Neuron (in vitro differentiated cells): ENCODE results near the gene ALDH1A3.

ENCODE experiments used
- H2AFZ ChIP-seq: one replicate; pipeline ENCODE4 v1.6.1; 2013; ENCODE audit warnings: low read depth, mild to moderate bottlenecking, inconsistent platforms, low read length, moderate library complexity
- H3K27me3 ChIP-seq: one replicate; pipeline ENCODE4 v1.6.1; 2013; ENCODE audit warnings: low read length; ENCODE audit not compliant: insufficient read depth
- H3K36me3 ChIP-seq: one replicate; pipeline ENCODE4 v1.6.1; 2013; ENCODE audit warnings: low read length; ENCODE audit not compliant: insufficient read depth
- H3K4me1 ChIP-seq: one replicate; pipeline ENCODE4 v1.6.1; 2013; ENCODE audit warnings: low read length; ENCODE audit not compliant: insufficient read depth
- H3K4me3 ChIP-seq: 2 replicates; pipeline ENCODE4 v1.5.1; 2013; ENCODE audit warnings: mild to moderate bottlenecking, low read length, moderate library complexity
- H3K9me3 ChIP-seq: one replicate; pipeline ENCODE4 v1.6.1; 2013; ENCODE audit warnings: low read length

ALDH1A3 gene

DNA sequence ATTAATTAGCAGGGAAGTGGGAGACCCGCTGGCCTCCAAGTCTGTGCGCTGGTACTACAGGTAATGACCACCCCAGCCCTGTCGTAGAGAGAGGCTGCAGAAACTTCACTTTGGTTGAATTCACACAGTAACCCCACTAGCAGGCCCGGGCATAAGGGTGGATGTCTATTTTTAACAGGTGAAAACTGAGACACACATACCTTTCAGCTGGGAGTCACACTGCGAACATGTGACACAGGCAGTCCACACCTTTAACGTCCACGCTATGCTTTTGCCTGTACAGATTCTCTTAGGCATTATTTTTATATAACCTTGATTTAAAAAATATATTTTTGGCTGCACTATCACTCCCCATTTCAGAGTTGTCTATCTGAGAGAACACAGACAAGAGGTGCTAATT lies 43.4 kb downstream of the ALDH1A3 start:
- Histone ChIP-seq H3K4me1 (no peaks in the 10 kb centered on the region), H3K4me3 (no peak overlapping the region), H2AFZ (no peak overlapping the region), H3K27me3 (peaks cover 48% of the 10 kb centered on the region), H3K9me3 (no peaks in the 10 kb centered on the region), H3K36me3 (no peaks in the 10 kb centered on the region)

DNA sequence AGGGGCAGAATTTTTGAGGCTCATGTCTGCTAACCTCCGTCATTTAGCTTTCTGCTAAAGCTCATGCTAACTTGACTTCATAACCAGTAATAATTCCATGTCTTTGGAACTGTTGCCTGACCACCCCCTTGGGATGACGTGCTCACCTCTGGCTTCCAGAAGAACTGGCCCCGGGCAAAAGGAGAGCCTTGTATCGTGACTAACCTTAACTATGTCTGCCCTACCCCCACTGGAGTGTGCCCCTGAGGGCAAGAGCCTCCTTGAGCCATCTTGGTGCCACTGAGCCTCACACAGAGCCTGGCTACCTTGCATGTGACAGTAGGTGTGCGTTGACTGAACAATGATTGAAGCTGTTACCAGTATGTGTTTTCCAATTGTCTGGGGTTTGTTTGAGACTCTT lies 44.3 kb downstream of the ALDH1A3 start:
- H3K27me3 ChIP-seq: peaks cover 40% of the 10 kb centered on the region

DNA sequence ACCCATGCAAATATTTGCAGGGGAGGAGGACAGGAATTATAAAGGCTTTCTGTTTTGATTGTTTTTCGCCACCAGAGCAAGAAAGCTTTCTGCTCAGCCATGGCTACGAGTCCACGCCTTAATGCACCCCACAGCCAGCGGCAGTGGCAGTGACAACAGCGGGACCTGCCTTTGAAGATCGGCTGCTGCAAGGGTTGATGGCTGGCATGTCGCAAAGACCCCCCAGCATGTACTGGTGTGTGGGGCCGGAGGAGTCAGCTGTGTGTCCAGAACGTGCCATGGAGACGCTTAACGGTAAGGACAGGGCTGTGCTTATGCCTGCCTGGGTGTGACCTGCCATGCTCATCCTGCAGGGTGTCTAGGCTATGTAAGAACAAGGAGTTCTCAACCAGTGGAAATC lies 44.8 kb downstream of the ALDH1A3 start:
- H3K27me3 ChIP-seq: peaks cover 39% of the 10 kb centered on the region
- no peaks in the 10 kb centered on the region for H3K36me3 ChIP-seq
- H3K9me3 ChIP-seq: no peaks in the 10 kb centered on the region
- H3K4me1 ChIP-seq: no peaks in the 10 kb centered on the region
- H2AFZ ChIP-seq: no peak overlapping the region
- no peak overlapping the region for H3K4me3 ChIP-seq

More for the DNA sequence above, 44.3 kb downstream of the ALDH1A3 start:
- no peak overlapping the region for H3K4me3 ChIP-seq
- no peaks in the 10 kb centered on the region for H3K9me3 ChIP-seq
- H3K4me1 ChIP-seq: no peaks in the 10 kb centered on the region
- H3K36me3 ChIP-seq: no peaks in the 10 kb centered on the region
- no peak overlapping the region for H2AFZ ChIP-seq

DNA sequence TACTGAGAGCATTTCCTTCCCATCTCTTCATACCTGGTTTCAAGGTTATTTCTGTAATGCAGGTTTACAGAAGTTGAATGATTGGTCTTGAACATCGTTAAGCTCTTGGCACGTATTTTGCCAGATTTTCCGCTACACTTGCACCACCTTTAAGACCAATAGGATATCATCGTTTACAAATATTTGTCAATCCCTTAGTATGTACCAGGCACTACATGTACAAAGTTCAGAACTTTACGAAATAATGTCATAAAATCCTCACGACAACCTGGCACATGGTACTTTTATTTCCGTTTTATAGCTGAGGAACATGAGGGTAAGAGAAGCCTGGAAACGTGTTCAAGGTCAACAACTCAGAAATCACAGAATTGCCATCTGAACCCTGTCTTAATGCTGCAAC lies 45.8 kb downstream of the ALDH1A3 start:
- H3K27me3 ChIP-seq: peaks cover 29% of the 10 kb centered on the region
- H2AFZ ChIP-seq: no peak overlapping the region
- H3K4me3 ChIP-seq: no peak overlapping the region
- no peaks in the 10 kb centered on the region for H3K36me3 ChIP-seq
- H3K4me1 ChIP-seq: no peaks in the 10 kb centered on the region
- no peaks in the 10 kb centered on the region for H3K9me3 ChIP-seq

DNA sequence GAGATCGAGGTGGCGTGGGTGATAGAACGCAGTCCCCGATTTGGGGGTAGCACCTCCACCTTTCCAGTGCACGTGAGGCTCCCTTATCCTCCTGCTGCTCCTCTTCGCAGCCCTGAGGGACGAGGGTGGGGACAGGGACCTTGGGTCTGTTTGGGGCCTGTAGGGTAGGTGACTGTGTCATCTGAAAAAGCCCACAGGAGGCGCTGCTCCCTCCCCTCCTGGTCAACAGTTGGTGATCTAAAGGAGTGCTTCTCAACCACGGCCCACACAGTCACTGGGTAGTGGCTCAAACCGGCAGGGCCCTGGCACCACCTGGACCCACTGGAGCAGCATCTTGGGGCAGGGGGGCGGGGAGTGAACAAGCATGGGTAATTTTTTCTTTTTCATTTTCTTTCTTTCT lies 46.6 kb downstream of the ALDH1A3 start:
- no peak overlapping the region for H3K4me3 ChIP-seq
- H3K4me1 ChIP-seq: no peaks in the 10 kb centered on the region
- H3K9me3 ChIP-seq: no peaks in the 10 kb centered on the region
- H3K36me3 ChIP-seq: no peaks in the 10 kb centered on the region
- H3K27me3 ChIP-seq: peaks cover 21% of the 10 kb centered on the region
- H2AFZ ChIP-seq: no peak overlapping the region

DNA sequence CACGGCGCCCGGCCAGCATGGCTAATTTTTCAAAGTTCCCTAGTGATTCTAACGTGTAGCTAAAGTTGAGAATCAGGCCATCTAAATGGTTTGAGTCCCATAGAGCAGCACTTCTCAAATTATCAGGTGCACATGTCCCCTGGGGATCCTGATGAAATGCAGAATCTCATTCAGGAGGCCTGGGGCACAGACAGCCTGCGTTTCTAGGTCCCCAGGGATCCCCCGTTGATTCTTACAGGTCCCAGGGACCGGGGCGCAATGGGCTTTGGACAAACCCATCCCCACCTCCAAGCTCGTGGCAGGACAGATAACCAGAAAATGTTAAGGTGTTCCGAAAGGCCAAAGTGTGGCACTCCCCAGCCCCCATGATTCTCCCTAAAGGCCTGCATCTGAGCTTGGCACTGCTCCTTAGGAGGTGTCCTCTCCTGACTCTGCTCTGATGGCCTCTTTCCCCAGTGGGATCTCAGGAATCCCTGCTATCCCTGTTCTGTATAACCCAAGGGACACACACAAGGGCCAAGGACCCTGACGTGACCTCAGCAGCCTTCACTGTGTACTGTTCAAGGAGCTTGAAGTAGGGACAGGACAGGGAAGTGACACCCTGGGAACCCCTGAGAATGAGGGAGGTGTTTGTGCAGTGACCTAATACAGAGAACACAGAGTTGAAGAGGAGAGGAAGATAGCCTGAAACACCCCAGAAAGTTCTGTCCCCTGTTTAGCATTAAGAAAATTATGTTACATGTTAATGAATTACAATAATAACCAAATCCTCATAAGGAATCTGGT lies 47.5 kb downstream of the ALDH1A3 start:
- Histone ChIP-seq H3K27me3 (peaks cover 17% of the 10 kb centered on the region), H3K36me3 (no peaks in the 10 kb centered on the region), H3K4me1 (no peaks in the 10 kb centered on the region), H3K9me3 (no peaks in the 10 kb centered on the region), H3K4me3 (no peak overlapping the region), H2AFZ (no peak overlapping the region)

DNA sequence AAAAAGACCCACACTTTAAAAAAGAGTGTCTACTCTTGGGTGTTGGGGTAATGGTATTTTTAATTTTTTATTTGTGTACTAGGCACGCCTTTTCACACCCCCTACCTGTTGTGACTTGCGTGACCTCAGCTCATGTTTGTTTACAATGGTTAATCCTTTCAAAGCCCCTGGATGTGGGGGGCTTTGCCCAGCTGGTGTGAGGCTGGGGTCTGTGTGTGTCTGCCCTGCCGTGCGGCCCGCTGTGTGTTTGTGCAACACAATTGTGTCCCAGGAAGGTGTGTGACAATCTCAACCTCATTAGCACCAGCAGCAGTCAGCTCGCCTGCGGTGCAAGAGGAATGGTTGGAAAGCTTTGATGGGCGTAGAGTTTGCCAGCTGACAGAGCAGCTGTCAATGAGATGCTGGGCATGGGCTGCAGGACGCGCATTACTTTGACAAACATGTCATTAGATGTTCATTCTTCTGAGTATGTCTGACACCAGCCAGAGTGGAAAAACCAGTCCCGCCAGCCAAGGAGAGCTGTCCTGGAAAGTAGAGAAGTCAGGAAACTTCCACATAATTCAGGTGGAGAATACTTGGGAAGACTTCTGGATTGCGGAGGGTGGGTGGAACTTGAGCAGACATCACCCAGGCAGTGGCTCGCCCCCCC lies 49.1 kb downstream of the ALDH1A3 start:
- Histone ChIP-seq H3K9me3 (no peaks in the 10 kb centered on the region), H3K36me3 (no peaks in the 10 kb centered on the region), H3K27me3 (peaks cover 8% of the 10 kb centered on the region), H3K4me1 (no peaks in the 10 kb centered on the region), H3K4me3 (no peak overlapping the region), H2AFZ (no peak overlapping the region)

DNA sequence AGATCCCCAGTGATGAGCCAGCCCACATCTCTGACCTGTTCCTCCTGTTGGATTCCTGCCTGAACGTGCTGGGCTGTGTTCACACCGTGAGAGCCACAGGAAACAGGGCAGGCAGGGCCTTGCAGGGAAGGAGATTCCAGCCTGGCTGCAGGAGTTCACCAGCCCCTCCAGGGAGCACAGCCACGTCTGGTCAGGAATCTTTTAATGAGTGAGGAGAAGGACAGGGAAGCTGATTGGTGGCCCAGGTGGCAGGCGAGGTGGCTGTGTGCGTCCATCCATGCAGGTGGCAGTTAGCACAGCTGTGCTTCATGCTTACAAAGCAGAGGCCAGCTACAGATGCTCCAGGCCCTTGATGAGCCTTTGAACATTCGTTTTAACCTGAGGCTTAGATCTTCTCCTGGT lies 50.0 kb downstream of the ALDH1A3 start:
- Histone ChIP-seq H3K4me3 (no peak overlapping the region), H2AFZ (no peak overlapping the region), H3K4me1 (no peaks in the 10 kb centered on the region), H3K36me3 (no peaks in the 10 kb centered on the region), H3K27me3 (peaks cover 4% of the 10 kb centered on the region), H3K9me3 (no peaks in the 10 kb centered on the region)

DNA sequence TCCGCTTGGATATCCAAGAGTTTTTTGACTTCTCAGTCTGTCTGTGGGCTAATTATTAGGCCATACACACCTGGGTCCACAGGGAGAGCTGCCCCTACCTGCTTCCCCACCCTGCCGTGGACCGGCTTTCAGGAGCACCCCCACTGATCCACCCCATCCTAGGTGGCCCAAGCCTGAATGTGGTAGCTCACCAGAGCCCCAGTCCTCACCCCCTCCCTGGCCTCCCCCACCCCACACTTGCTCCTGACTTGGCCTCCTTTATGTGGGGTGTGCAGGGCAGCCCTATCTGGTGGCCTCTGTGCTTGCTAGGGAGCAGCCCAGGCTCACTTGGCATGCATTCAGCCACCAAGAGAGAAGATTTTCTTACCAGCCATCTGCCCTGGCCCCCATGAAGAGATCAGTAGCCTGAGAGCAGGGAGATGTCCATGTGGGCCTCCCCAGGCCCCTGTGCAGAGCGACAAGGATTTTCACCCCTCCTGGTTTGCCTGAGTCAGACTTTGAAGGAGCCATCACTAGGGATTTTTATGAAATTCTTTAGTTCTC lies 50.7 kb downstream of the ALDH1A3 start:
- no peak overlapping the region for H3K4me3 ChIP-seq
- peaks cover 4% of the 10 kb centered on the region for H3K27me3 ChIP-seq
- H3K36me3 ChIP-seq: no peaks in the 10 kb centered on the region
- H3K9me3 ChIP-seq: no peaks in the 10 kb centered on the region
- H3K4me1 ChIP-seq: no peaks in the 10 kb centered on the region
- no peak overlapping the region for H2AFZ ChIP-seq

DNA sequence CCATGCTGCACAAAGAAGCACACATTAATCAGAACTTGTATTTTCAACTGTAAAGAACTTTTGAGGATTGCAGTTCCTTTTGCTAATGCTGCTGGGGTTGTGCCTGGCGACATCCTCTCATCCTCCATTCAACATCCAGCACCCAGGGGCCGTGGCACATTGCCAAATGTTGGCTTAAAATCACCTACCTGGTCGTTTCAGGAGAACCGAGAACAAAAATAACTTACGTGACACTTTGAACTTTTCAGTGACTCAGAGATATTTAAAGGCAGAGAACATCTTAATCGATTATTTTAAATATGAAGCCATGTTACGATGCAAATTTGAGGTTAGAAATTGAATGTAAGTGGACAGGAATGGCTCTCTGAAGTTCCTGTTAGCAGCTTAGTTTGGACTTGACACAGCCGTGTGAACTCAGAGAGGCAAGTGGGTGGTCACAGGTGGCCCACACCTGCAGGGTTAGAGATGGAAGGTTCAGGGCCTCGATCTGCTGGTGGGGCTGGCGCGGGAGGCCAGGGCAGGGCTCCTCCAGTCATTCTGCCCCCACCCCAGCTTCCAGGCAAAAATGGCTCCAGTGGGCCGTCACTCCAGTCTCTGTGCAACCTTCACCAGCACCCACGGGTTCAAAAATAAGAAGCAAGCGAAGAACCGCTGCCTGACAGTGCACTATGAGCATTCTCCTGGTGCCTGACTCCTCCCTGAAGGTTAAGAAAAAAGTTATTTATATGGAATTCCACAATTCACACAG lies 51.7 kb downstream of the ALDH1A3 start:
- Histone ChIP-seq H3K4me3 (no peak overlapping the region), H3K27me3 (peaks cover 4% of the 10 kb centered on the region), H2AFZ (no peak overlapping the region), H3K36me3 (no peaks in the 10 kb centered on the region), H3K4me1 (no peaks in the 10 kb centered on the region), H3K9me3 (no peaks in the 10 kb centered on the region)

DNA sequence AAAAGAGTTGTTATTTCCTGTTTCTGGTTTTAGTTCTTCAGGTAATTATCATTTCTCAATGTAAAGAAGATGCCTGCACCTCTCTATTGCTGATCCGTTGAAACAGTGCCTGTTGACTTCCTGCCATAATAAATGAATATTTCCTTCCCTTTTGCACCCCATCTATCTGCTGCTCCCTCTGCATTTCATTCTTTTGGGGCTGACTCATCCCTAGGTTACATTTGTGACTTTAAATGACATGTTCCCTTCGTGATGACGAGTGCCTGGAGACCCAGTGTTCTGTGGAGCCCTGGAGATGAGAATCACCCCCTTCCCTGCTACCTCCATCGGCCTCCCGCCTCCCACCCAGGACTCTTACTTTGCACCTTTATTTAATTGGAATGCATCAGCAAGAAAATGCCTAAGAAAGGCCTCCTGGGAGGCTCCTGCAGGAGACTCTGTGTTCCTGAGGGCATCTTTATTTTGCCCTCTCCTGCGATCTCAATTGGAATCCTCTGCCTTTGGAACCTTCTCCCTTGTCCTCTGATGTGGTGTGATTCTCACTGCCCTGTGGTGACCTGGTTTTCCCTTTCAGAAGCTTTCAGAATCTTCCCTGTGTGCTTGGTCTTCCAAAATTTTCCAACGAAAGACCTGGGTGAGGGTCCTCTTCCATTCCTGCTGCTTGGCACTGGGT lies 53.2 kb downstream of the ALDH1A3 start:
- H3K27me3 ChIP-seq: peaks cover 4% of the 10 kb centered on the region
- H3K9me3 ChIP-seq: no peaks in the 10 kb centered on the region
- H3K36me3 ChIP-seq: no peaks in the 10 kb centered on the region
- no peak overlapping the region for H2AFZ ChIP-seq
- H3K4me1 ChIP-seq: no peaks in the 10 kb centered on the region
- H3K4me3 ChIP-seq: no peak overlapping the region

DNA sequence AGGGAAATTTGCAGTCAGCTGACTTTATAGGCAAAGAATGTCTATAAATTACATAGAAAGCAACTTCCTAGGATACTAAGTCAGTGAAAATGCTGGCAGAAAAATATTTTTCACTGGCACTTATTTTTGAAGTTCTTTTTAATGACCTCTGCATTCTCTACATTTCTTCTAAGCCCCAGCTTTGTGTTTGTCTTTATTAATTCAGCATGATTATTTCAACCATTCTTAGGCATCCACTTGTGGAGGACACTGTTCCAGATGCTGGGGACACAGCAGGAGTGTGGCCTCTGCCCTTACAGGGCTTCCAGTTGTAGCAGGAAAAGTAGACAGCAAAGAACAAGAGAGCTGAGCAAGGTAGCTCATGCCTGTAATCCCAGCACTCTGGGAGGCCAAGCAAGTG lies 54.5 kb downstream of the ALDH1A3 start:
- no peak overlapping the region for H2AFZ ChIP-seq

DNA sequence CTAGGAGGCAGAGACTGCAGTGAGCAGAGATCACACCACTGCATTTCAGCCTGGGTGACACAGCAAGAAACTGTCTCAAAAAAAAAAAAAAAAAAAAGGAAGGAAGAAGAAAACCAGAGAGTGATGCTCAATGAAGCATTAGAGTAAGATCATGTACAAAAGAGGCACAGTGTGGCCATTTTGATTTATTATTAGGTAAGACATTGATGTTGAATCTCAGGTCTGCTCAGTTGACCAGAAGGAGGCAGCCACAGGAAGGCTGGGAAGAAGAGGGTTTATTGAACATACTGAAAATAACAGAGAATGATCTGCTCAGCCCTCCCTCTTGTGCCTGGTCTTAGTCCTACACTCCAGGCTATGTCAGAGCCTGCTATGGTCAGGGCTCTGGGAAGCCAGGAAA lies 55.1 kb downstream of the ALDH1A3 start:
- Histone ChIP-seq H3K36me3 (no peaks in the 10 kb centered on the region), H2AFZ (no peak overlapping the region), H3K9me3 (no peaks in the 10 kb centered on the region), H3K4me3 (no peak overlapping the region), H3K27me3 (peaks cover 2% of the 10 kb centered on the region), H3K4me1 (no peaks in the 10 kb centered on the region)

More for the DNA sequence above, 54.5 kb downstream of the ALDH1A3 start:
- Histone ChIP-seq H3K9me3 (no peaks in the 10 kb centered on the region), H3K36me3 (no peaks in the 10 kb centered on the region), H3K4me3 (no peak overlapping the region), H3K27me3 (peaks cover 4% of the 10 kb centered on the region), H3K4me1 (no peaks in the 10 kb centered on the region)
